ENCODE data around the gene CARD11.
A peak's percentile ranks its signal among the peaks of the same experiment; 100 is the strongest.

The CARD11 gene

DNA sequence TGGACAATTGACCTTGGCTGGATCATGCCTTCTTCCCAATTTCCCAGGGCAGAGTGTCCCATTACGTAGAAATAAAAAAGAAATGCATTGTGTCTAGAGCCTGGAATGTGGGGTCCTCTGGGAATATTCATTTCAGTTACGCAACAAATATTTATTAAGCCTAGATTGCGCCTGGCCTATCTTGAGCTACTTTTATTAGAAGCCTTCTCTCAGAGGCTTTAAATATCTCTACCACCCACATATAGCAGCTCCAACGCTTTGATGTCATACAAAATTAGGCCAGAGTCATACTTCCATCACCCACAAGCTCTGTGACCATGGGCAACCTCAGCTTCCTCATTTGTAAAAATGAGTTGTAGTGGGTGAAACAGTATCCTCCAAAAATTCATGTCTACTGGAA is 24.9 kb upstream of the CARD11 start:
- no peak for DNase-seq
- Mint-ChIP-seq H3K36me3 (ENCODE audit: low read depth) (no peaks in the 10 kb centered on the region), H3K4me3 (no peak overlapping the region), H3K27me3 (ENCODE audit: low read depth, poor library complexity) (peaks cover 29% of the 10 kb centered on the region), H3K9me3 (peaks cover 22% of the 10 kb centered on the region), H3K27ac (no peak overlapping the region), H3K4me1 (peaks cover 28% of the 10 kb centered on the region)
- TF ChIP-seq, protein P1, sequence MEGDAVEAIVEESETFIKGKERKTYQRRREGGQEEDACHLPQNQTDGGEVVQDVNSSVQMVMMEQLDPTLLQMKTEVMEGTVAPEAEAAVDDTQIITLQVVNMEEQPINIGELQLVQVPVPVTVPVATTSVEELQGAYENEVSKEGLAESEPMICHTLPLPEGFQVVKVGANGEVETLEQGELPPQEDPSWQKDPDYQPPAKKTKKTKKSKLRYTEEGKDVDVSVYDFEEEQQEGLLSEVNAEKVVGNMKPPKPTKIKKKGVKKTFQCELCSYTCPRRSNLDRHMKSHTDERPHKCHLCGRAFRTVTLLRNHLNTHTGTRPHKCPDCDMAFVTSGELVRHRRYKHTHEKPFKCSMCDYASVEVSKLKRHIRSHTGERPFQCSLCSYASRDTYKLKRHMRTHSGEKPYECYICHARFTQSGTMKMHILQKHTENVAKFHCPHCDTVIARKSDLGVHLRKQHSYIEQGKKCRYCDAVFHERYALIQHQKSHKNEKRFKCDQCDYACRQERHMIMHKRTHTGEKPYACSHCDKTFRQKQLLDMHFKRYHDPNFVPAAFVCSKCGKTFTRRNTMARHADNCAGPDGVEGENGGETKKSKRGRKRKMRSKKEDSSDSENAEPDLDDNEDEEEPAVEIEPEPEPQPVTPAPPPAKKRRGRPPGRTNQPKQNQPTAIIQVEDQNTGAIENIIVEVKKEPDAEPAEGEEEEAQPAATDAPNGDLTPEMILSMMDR (IDR thresholded peaks at IDR 0.05): no peak

DNA sequence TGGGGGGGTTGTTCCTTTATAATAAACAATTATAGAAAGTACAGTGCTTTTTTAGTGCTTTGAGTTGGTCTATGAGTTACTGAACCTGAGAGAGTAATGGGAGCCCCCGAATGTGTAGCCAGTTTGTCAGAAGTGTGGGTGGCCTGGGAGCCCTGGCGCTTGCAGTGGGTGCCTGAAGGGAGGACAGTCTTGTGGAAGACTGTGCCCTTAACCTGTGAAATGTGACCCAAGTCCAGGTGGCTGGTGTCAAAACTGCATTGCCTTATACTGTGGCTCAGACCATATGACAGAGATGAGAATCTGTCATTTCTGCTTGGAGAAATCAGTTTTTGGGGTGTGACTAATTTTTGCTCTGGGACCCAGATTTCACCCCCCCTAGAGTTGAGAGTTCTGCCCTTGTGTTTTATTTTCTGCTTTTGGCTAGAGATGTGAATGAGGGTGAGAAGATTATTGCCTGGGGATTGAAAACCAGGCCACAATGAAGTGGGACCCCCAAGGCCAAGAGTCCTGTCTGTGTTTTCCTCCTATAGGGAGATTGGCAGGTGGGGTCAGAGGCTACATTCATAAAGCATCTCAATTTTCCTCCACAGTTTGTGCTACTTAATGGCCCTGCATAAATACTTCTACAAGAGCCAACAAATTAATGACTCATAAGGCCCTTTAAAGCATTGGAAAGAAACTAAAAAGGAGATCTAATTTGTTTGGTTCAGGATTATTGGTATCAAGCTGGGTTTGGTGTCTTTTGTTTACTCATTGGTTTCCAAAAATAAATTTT is 24.1 kb upstream of the CARD11 start:
- Mint-ChIP-seq H3K4me1 (peaks cover 28% of the 10 kb centered on the region), H3K27ac (no peak overlapping the region), H3K4me3 (no peak overlapping the region), H3K9me3 (peaks cover 22% of the 10 kb centered on the region), H3K36me3 (ENCODE audit: low read depth) (no peaks in the 10 kb centered on the region), H3K27me3 (ENCODE audit: low read depth, poor library complexity) (peaks cover 33% of the 10 kb centered on the region)
- DNase-seq: no peak
- TF ChIP-seq, protein P1 (IDR thresholded peaks at IDR 0.05): no peak

DNA sequence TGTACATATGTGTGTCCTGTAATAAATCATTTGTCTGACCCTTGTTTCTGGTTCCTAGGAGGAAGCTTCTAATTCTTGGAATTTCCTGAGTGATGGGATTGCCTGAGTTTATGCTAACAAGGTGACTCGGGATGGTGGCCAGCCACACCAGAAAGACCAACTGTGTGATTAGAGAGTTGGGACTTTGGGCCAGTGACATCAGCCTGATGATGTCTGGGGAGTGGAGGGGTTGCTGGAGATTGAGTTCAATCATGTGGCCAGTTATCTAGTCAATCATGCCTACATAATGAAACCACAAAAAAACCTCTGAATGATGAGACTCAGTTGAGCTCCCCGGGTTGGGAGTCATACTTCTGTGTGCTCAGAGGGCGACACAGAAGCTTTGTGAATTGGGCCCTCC is 23.5 kb upstream of the CARD11 start:
- Mint-ChIP-seq H3K9me3 (peaks cover 22% of the 10 kb centered on the region), H3K4me3 (no peak overlapping the region), H3K36me3 (ENCODE audit: low read depth) (no peaks in the 10 kb centered on the region), H3K27me3 (ENCODE audit: low read depth, poor library complexity) (peaks cover 35% of the 10 kb centered on the region), H3K4me1 (peaks cover 28% of the 10 kb centered on the region), H3K27ac (no peak overlapping the region)
- TF ChIP-seq, protein P1 (IDR thresholded peaks at IDR 0.05): no peak
- DNase-seq: no peak

DNA sequence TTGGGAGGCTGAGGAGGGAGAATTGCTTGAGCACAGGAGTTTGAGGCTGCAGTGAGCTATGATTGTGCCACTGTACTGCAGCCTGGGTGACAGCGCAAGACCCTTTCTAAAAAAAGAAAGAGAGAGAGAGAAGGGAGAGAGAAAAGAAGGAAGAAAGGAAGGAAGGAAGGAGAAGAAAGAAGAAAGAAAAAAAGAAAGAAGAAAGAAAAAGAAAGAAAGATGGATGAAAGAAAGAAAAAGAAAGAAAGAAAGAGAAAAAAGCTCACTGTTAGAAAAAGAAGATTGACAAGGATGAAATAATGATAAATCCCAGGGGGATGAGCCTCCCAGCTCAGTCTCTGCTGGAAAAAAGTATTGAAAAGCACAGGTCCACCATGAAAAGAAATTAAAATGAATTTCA is 22.8 kb upstream of the CARD11 start:
- Mint-ChIP-seq H3K27ac (no peak overlapping the region), H3K36me3 (ENCODE audit: low read depth) (no peaks in the 10 kb centered on the region), H3K27me3 (ENCODE audit: low read depth, poor library complexity) (peaks cover 35% of the 10 kb centered on the region), H3K4me1 (peaks cover 28% of the 10 kb centered on the region), H3K9me3 (peaks cover 25% of the 10 kb centered on the region), H3K4me3 (no peak overlapping the region)
- TF ChIP-seq, protein P1 (IDR thresholded peaks at IDR 0.05): no peak
- DNase-seq: no peak

DNA sequence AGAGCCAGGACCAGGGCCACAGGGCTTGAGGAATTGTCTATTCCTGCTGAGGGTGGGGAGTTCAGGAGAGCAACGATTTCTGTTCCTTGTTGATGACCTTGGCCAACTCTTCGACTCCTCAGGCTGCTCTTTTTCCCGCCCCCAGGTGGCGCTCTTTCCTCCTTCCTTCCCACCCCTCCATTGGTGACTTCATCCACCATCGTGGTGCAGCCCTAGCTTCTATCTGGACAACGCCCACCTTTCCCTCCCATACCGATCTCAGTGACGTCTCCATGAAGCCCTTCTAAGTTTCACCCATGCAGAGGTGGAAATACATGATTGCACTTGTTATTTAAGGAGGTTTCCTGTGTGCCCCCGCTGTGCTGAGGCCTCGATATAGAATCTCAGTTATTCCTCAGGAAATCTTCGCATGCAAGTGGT is 22.1 kb upstream of the CARD11 start:
- H3K4me3 Mint-ChIP-seq: no peak overlapping the region
- peak; percentile 56 for DNase-seq
- no peak overlapping the region for H3K27ac Mint-ChIP-seq

More for the DNA sequence above, 22.1 kb upstream of the CARD11 start:
- TF ChIP-seq, protein P1 (IDR thresholded peaks at IDR 0.05): peak; percentile 55
- Mint-ChIP-seq H3K36me3 (ENCODE audit: low read depth) (no peaks in the 10 kb centered on the region), H3K27me3 (ENCODE audit: low read depth, poor library complexity) (peaks cover 36% of the 10 kb centered on the region), H3K9me3 (peaks cover 24% of the 10 kb centered on the region), H3K4me1 (peaks cover 28% of the 10 kb centered on the region)

Measured in nephron progenitor cell (in vitro differentiated cells).